Mesenchymal stem cell (in vitro differentiated cells and primary cell): ENCODE data around the gene RNASEH1.

ENCODE experiments used
- DNase-seq: peaks from one replicate; pipeline ENCODE4 v3.0.0-alpha.2; 2013
- H2AFZ ChIP-seq: one replicate; pipeline ENCODE4 v1.6.1; 2013; ENCODE audit warnings: low read depth, mild to moderate bottlenecking, control low read depth, inconsistent platforms, low read length, moderate library complexity
- H2AK5ac ChIP-seq: 2 replicates; pipeline ENCODE4 v1.6.1; 2013; ENCODE audit warnings: low read length, moderate library complexity, mild to moderate bottlenecking, inconsistent platforms; ENCODE audit not compliant: severe bottlenecking
- H2BK120ac ChIP-seq: one replicate; pipeline ENCODE4 v1.6.1; 2013; ENCODE audit warnings: low read depth, mild to moderate bottlenecking, inconsistent platforms, low read length, moderate library complexity
- H2BK12ac ChIP-seq, 2 experiments: one replicate each; pipeline ENCODE4 v1.6.1; 2013; ENCODE audit warnings: inconsistent platforms in 2 of 2, low read length in 2 of 2, mild to moderate bottlenecking in 2 of 2, moderate library complexity in 2 of 2, control low read depth in 1 of 2
- H2BK15ac ChIP-seq: one replicate; pipeline ENCODE4 v1.6.1; 2013; ENCODE audit warnings: mild to moderate bottlenecking, low read depth, inconsistent platforms; ENCODE audit not compliant: poor library complexity, severe bottlenecking
- H2BK5ac ChIP-seq: 2 replicates; pipeline ENCODE4 v1.6.1; 2013; ENCODE audit warnings: low read depth, mild to moderate bottlenecking, low read length, control low read depth, inconsistent platforms; ENCODE audit not compliant: poor library complexity, severe bottlenecking
- H3K14ac ChIP-seq, 2 experiments: one replicate each; pipeline ENCODE4 v1.6.1; 2013; ENCODE audit warnings: inconsistent platforms in 2 of 2, low read length in 2 of 2, control low read depth in 1 of 2, mild to moderate bottlenecking in 1 of 2, moderate library complexity in 1 of 2
- H3K18ac ChIP-seq, 2 experiments: one replicate each; pipeline ENCODE4 v1.6.1; 2013; ENCODE audit warnings: inconsistent platforms in 2 of 2, low read length in 2 of 2, control low read depth in 1 of 2, low read depth in 1 of 2, mild to moderate bottlenecking in 1 of 2
- H3K23ac ChIP-seq, 2 experiments: one replicate each; pipeline ENCODE4 v1.6.1; 2013; ENCODE audit warnings: inconsistent platforms in 2 of 2, low read length in 2 of 2, mild to moderate bottlenecking in 2 of 2, moderate library complexity in 2 of 2, control low read depth in 1 of 2
- H3K27ac ChIP-seq: 2 replicates; pipeline ENCODE4 v1.5.1; 2013; ENCODE audit warnings: mild to moderate bottlenecking, moderate library complexity, low read length, control low read depth, inconsistent platforms; ENCODE audit not compliant: poor library complexity, severe bottlenecking
- H3K27me3 ChIP-seq, 2 experiments: 2 replicates each; pipeline versions ENCODE4 v1.6.1 to v1.7.0; 2013; ENCODE audit warnings: low read length in 2 of 2, mild to moderate bottlenecking in 2 of 2, moderate library complexity in 2 of 2, control low read depth in 1 of 2, inconsistent platforms in 1 of 2; ENCODE audit not compliant: control insufficient read depth in 1 of 2, insufficient read depth in 1 of 2
- H3K36me3 ChIP-seq, 2 experiments: 2 replicates each; pipeline versions ENCODE4 v1.6.1 to v1.7.0; 2013; ENCODE audit warnings: low read length in 2 of 2, control low read depth in 1 of 2, inconsistent platforms in 1 of 2, low read depth in 1 of 2, mild to moderate bottlenecking in 1 of 2; ENCODE audit not compliant: insufficient read depth in 2 of 2, control insufficient read depth in 1 of 2
- H3K4ac ChIP-seq, 2 experiments: one replicate each; pipeline ENCODE4 v1.6.1; 2013; ENCODE audit warnings: inconsistent platforms in 2 of 2, low read length in 2 of 2, mild to moderate bottlenecking in 2 of 2, moderate library complexity in 2 of 2, control low read depth in 1 of 2, low read depth in 1 of 2
- H3K4me1 ChIP-seq: 2 replicates; pipeline ENCODE4 v1.6.1; 2013; ENCODE audit warnings: low read depth, low read length, control low read depth; ENCODE audit not compliant: control insufficient read depth, insufficient read depth
- H3K4me2 ChIP-seq: 2 replicates; pipeline ENCODE4 v1.6.1; 2013; ENCODE audit warnings: low read length, mild to moderate bottlenecking, inconsistent platforms; ENCODE audit not compliant: poor library complexity, severe bottlenecking
- H3K4me3 ChIP-seq, 2 experiments: 2 replicates each; pipeline versions ENCODE4 v1.5.1 to v1.7.0; 2013; ENCODE audit warnings: low read length in 2 of 2, mild to moderate bottlenecking in 2 of 2, control low read depth in 1 of 2, low read depth in 1 of 2; ENCODE audit not compliant: insufficient read depth in 1 of 2
- H3K79me1 ChIP-seq: replicated peaks from 2 replicates; pipeline ENCODE4 v1.6.1; 2013; ENCODE audit warnings: mild to moderate bottlenecking, control low read depth, low read length, inconsistent platforms; ENCODE audit not compliant: poor library complexity, severe bottlenecking
- H3K9ac ChIP-seq: 2 replicates; pipeline ENCODE4 v1.7.0; 2013; ENCODE audit warnings: mild to moderate bottlenecking, low read length, moderate library complexity
- H3K9me3 ChIP-seq: 2 replicates; pipeline ENCODE4 v1.7.0; 2013; ENCODE audit warnings: mild to moderate bottlenecking, low read length; ENCODE audit not compliant: control insufficient read depth
- H4K8ac ChIP-seq: one replicate; pipeline ENCODE4 v1.6.1; 2013; ENCODE audit warnings: inconsistent platforms, mild to moderate bottlenecking, low read length, moderate library complexity
- H4K91ac ChIP-seq: one replicate; pipeline ENCODE4 v1.6.1; 2013; ENCODE audit warnings: mild to moderate bottlenecking, low read length, inconsistent platforms
- WGBS: methylation state at CpG from one replicate; pipeline ENCODE4 v1.1.7; 2013; ENCODE audit warnings: mixed read lengths; 5-methylcytosine and 5-hydroxymethylcytosine counted together

The RNASEH1 gene

GRCh38 chr2:3503483-3503882 lies 54.6 kb downstream of the RNASEH1 start:
- Histone ChIP-seq H2BK12ac (no peak overlapping the region), H3K79me1 (peaks cover 20% of the 10 kb centered on the region), H2AK5ac (no peak overlapping the region), H3K9ac (no peak overlapping the region), H3K9me3 (no peaks in the 10 kb centered on the region), H3K4me3 (no peak overlapping the region), H2BK5ac (no peak overlapping the region), H3K4ac (no peak overlapping the region), H2BK120ac (no peak overlapping the region), H3K27ac (no peak overlapping the region), H3K4me2 (no peak overlapping the region), H3K18ac (no peak overlapping the region), H3K27me3 (no peaks in the 10 kb centered on the region), H3K36me3 (peaks cover 35 to 79% of the 10 kb centered on the region in 2 experiments), H4K91ac (no peak overlapping the region), H3K4me1 (peaks cover 1% of the 10 kb centered on the region), H4K8ac (no peak overlapping the region), H2BK15ac (no peak overlapping the region), H2AFZ (no peak overlapping the region), H3K14ac (no peak overlapping the region), H3K23ac (no peak overlapping the region)
- 93% methylated on average over 13 of the region's 13 CpGs for whole genome bisulfite sequencing
- DNase-seq, result no peak

- no peak for DNase-seq
- H3K9me3 ChIP-seq, result no peaks in the 10 kb centered on the region
Observed at GRCh38 chr2:3503046-3503445, 55.1 kb downstream of the RNASEH1 start.

GRCh38 chr2:3500326-3500899 lies 57.7 kb downstream of the RNASEH1 start:
- no peak overlapping the region for H4K8ac ChIP-seq
- no peak overlapping the region for H3K9ac ChIP-seq
- no peak overlapping the region for H2BK15ac ChIP-seq
- no peaks in the 10 kb centered on the region for H3K4me1 ChIP-seq
- H3K79me1 ChIP-seq, result peaks cover 20% of the 10 kb centered on the region
- no peaks in the 10 kb centered on the region for H3K27me3 ChIP-seq
- no peak overlapping the region for H3K27ac ChIP-seq
- peaks cover 42 to 84% of the 10 kb centered on the region in 2 experiments for H3K36me3 ChIP-seq
- WGBS, result 96% methylated on average over 32 of the region's 34 CpGs
- H3K23ac ChIP-seq, result no peak overlapping the region
- H3K14ac ChIP-seq, result no peak overlapping the region
- no peak overlapping the region for H2BK12ac ChIP-seq
- H2AFZ ChIP-seq, result no peak overlapping the region
- no peak overlapping the region for H2BK5ac ChIP-seq
- H3K4me2 ChIP-seq, result no peak overlapping the region
- H3K18ac ChIP-seq, result no peak overlapping the region
- H3K4ac ChIP-seq, result no peak overlapping the region
- no peak overlapping the region for H2AK5ac ChIP-seq
- DNase-seq, result no peak
- H4K91ac ChIP-seq, result no peak overlapping the region
- no peak overlapping the region for H2BK120ac ChIP-seq
- H3K9me3 ChIP-seq, result no peaks in the 10 kb centered on the region
- no peak overlapping the region for H3K4me3 ChIP-seq

More at GRCh38 chr2:3503046-3503445, 55.1 kb downstream of the RNASEH1 start:
- no peak overlapping the region for H2AK5ac ChIP-seq
- H3K27me3 ChIP-seq, result no peaks in the 10 kb centered on the region
- peaks cover 36 to 83% of the 10 kb centered on the region in 2 experiments for H3K36me3 ChIP-seq
- H3K79me1 ChIP-seq, result peaks cover 20% of the 10 kb centered on the region
- H4K91ac ChIP-seq, result no peak overlapping the region
- no peak overlapping the region for H2BK5ac ChIP-seq
- peak overlapping the region in 1 of 2 experiments; percentile 91 for H3K14ac ChIP-seq
- WGBS, result 90% methylated on average over 14 of the region's 14 CpGs
- H3K27ac ChIP-seq, result no peak overlapping the region
- no peak overlapping the region for H2BK15ac ChIP-seq
- H2BK12ac ChIP-seq, result peak overlapping the region in 1 of 2 experiments; percentile 29
- no peak overlapping the region for H3K4me3 ChIP-seq
- no peak overlapping the region for H3K4me2 ChIP-seq
- H3K23ac ChIP-seq, result no peak overlapping the region
- H3K4ac ChIP-seq, result no peak overlapping the region
- H3K18ac ChIP-seq, result no peak overlapping the region
- no peak overlapping the region for H2BK120ac ChIP-seq
- no peak overlapping the region for H3K9ac ChIP-seq
- peaks cover 1% of the 10 kb centered on the region for H3K4me1 ChIP-seq
- H2AFZ ChIP-seq, result no peak overlapping the region
- H4K8ac ChIP-seq, result no peak overlapping the region

GRCh38 chr2:3498783-3499394 lies 59.2 kb downstream of the RNASEH1 start:
- H3K36me3 ChIP-seq, result peaks cover 47 to 76% of the 10 kb centered on the region in 2 experiments
- H2BK120ac ChIP-seq, result no peak overlapping the region
- peaks cover 14% of the 10 kb centered on the region for H3K79me1 ChIP-seq
- DNase-seq, result no peak
- H2AFZ ChIP-seq, result no peak overlapping the region
- H3K4me3 ChIP-seq, result no peak overlapping the region
- H3K14ac ChIP-seq, result no peak overlapping the region
- no peak overlapping the region for H2BK12ac ChIP-seq
- H3K27me3 ChIP-seq, result no peaks in the 10 kb centered on the region
- no peak overlapping the region for H3K27ac ChIP-seq
- H2BK15ac ChIP-seq, result no peak overlapping the region
- H3K9me3 ChIP-seq, result no peaks in the 10 kb centered on the region
- no peak overlapping the region for H3K4me2 ChIP-seq
- no peak overlapping the region for H2AK5ac ChIP-seq
- H2BK5ac ChIP-seq, result no peak overlapping the region
- H3K4me1 ChIP-seq, result no peaks in the 10 kb centered on the region
- no peak overlapping the region for H4K91ac ChIP-seq
- H4K8ac ChIP-seq, result no peak overlapping the region
- WGBS, result over 99% methylated on average over 17 of the region's 18 CpGs
- H3K23ac ChIP-seq, result no peak overlapping the region
- no peak overlapping the region for H3K9ac ChIP-seq
- H3K18ac ChIP-seq, result no peak overlapping the region
- no peak overlapping the region for H3K4ac ChIP-seq
